GM23248 (cell line): ENCODE results near the gene ZCRB1. TPM values are rescaled to one million over a fixed set of nuclear protein-coding genes. Genes with fewer than 3 reads are reported as not detected.
A peak's percentile ranks its signal among the peaks of the same experiment; 100 is the strongest.

ENCODE experiments used
- DNase-seq: peaks from one replicate; pipeline ENCODE4 v3.0.0-alpha.2; 2015
- H2AFZ ChIP-seq: fragments of 200-600 bp; sonication (generic); 2 replicates; pipeline ENCODE4 v1.6.1; 2016; ENCODE audit warnings: antibody characterized with exemption
- H3F3A ChIP-seq: fragments of 200-600 bp; sonication (generic); 2 replicates; pipeline ENCODE4 v1.6.1; 2016; ENCODE audit warnings: mild to moderate bottlenecking, antibody characterized with exemption, mixed run types; ENCODE audit not compliant: insufficient read depth
- H3K27ac ChIP-seq: fragments of 200-600 bp; sonication (generic); 2 replicates; pipeline ENCODE4 v1.5.1; 2016; ENCODE audit warnings: mild to moderate bottlenecking
- H3K27me3 ChIP-seq: fragments of 200-600 bp; sonication (generic); replicated peaks from 2 replicates; pipeline ENCODE4 v1.6.1; 2016; ENCODE audit warnings: mild to moderate bottlenecking; ENCODE audit not compliant: insufficient read depth
- H3K36me3 ChIP-seq: fragments of 200-600 bp; sonication (generic); 2 replicates; pipeline ENCODE4 v1.6.1; 2016; ENCODE audit warnings: low read depth, mild to moderate bottlenecking
- H3K4me1 ChIP-seq: fragments of 200-600 bp; sonication (generic); 2 replicates; pipeline ENCODE4 v1.6.1; 2016; ENCODE audit warnings: mild to moderate bottlenecking; ENCODE audit not compliant: insufficient read depth
- H3K4me2 ChIP-seq: fragments of 200-600 bp; sonication (generic); one replicate; pipeline ENCODE4 v1.6.1; 2016; ENCODE audit warnings: mild to moderate bottlenecking; ENCODE audit not compliant: unreplicated experiment
- H3K4me3 ChIP-seq: fragments of 200-600 bp; sonication (generic); 2 replicates; pipeline ENCODE4 v1.5.1; 2016; ENCODE audit warnings: mild to moderate bottlenecking
- H3K79me2 ChIP-seq: fragments of 200-600 bp; sonication (generic); 2 replicates; pipeline ENCODE4 v1.6.1; 2016; ENCODE audit warnings: mild to moderate bottlenecking; ENCODE audit not compliant: insufficient read depth
- H3K9ac ChIP-seq: fragments of 200-600 bp; sonication (generic); 2 replicates; pipeline ENCODE4 v1.6.1; 2016; ENCODE audit warnings: mild to moderate bottlenecking
- H3K9me2 ChIP-seq: fragments of 200-600 bp; sonication (generic); 2 replicates; pipeline ENCODE4 v1.6.1; 2016; ENCODE audit warnings: mixed run types, mild to moderate bottlenecking, moderate library complexity; ENCODE audit not compliant: insufficient read depth
- H3K9me3 ChIP-seq: fragments of 200-600 bp; sonication (generic); one replicate; pipeline ENCODE4 v1.6.1; 2017; ENCODE audit warnings: low read depth
- H4K20me1 ChIP-seq: fragments of 200-600 bp; sonication (generic); 2 replicates; pipeline ENCODE4 v1.6.0; 2016; ENCODE audit not compliant: insufficient read depth
- EZH2 ChIP-seq: fragments of 200-600 bp; sonication (generic); IDR thresholded peaks from 2 replicates; pipeline ENCODE4 v1.6.1; 2018; ENCODE audit warnings: antibody characterized with exemption, mild to moderate bottlenecking; ENCODE audit not compliant: insufficient read depth, poor library complexity, severe bottlenecking
- EZH2phosphoT487 ChIP-seq: fragments of 200-600 bp; sonication (generic); IDR thresholded peaks from 2 replicates; pipeline ENCODE4 v1.6.1; 2018; ENCODE audit warnings: antibody characterized with exemption, moderate library complexity, mild to moderate bottlenecking, low read depth; ENCODE audit not compliant: insufficient read depth
- WGBS, 2 experiments: methylation state at CpG; one replicate each; pipeline ENCODE4 v1.1.6; 2015 to 2017; ENCODE audit warnings: low lambda C conversion rate in 2 of 2, low coverage in 1 of 2; ENCODE audit errors: missing lambda C conversion rate in 2 of 2; 5-methylcytosine and 5-hydroxymethylcytosine counted together
- in situ Hi-C: fragments of 300-500 bp; cut with MboI; formaldehyde crosslinking; loops from 2 replicates; pipeline ENCODE4 v1.15.0; 2020
- polyA plus RNA-seq: library from polyadenylated mRNA; unstranded; fragments of >200 nt; fragmentation: Nextera tagmentation; extraction: Ambion mirVana; gene quantifications from 2 replicates; pipeline ENCODE4 v1.2.1, GENCODE V29; 2016
- total RNA-seq: library from RNA; depleted of rRNA; stranded (reverse); fragments of >200 nt; shearing (Covaris generic); gene quantifications from 2 replicates; pipeline ENCODE4 v1.2.3, GENCODE V29; 2014

ZCRB1 gene
- total and polyA plus RNA-seq, 2 experiments from 2014 or later = 26.8 to 128 TPM

DNA sequence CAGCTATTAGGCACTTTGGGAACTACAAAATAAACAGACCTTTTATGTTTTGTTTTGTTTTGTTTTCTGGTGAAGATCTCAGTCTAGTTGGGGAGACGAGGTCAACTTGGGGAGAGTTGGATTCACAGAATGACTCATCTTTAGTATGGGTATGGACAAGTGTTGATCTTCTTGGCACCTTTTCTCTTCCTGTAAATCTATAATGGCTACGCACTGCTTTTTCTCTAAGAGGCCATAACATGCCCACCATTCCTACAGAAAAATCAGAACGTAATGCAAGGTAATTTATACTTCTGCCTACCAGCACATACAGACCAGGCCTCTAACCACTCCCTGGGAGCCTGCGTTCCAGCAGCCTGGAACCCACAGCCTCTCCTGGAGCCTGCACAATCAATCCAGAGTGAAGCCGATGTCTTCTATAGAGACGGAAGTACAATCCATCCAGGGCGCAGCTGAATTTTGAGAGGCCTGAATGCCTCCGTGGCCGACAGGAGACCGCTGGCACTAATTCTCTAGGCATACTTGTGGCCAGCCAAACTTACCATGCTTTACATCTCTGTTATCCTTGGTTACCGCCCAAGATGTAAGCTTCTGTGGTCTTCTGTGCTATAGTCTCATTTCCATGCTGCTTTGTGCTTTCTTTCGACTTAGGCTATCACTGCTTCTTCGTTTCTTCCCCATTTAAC lies 790 bp upstream of the ZCRB1 start:
- Histone ChIP-seq H3K9ac (peak overlapping the region; percentile 93), H3K9me3 (no peaks in the 10 kb centered on the region), H3K4me2 (peak overlapping the region; percentile 94), H3K36me3 (peaks cover 3% of the 10 kb centered on the region), H3F3A (peaks cover 21% of the 10 kb centered on the region), H3K4me3 (peak overlapping the region; percentile 93), H2AFZ (peak overlapping the region; percentile 95), H3K9me2 (no peaks in the 10 kb centered on the region), H3K27ac (peak overlapping the region; percentile 71), H4K20me1 (no peaks in the 10 kb centered on the region), H3K4me1 (peaks cover 12% of the 10 kb centered on the region), H3K27me3 (no peaks in the 10 kb centered on the region), H3K79me2 (peaks cover 72% of the 10 kb centered on the region)
- peak; percentile 73 for DNase-seq
- TF ChIP-seq EZH2 = no peak
- in situ Hi-C loops = loop anchor here (5.0 kb wide), 1 partner anchor 194 kb away; no protein-coding TSS in a partner anchor
- WGBS, 2 experiments = 2 to 3% methylated on average over 13 of the region's 13 CpGs

DNA sequence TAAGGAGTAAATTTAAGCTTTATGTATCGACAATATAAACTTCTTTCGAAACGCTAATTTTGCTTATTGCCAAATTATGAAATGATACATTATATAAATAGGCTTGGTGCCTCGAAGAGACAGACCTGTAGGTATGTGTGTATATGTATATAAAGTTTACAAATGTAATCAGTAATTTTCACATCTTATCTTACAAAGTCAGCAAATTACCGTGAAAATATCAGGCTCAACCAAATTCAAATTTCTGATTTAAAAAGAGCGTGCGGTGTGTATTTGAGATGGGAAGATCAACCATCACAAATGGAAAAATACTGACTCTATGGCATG lies 605 bp downstream of the ZCRB1 start:
- no peaks in the 10 kb centered on the region for H3K27me3 ChIP-seq
- peaks cover 12% of the 10 kb centered on the region for H3K4me1 ChIP-seq
- peak overlapping the region; percentile 71 for H3K27ac ChIP-seq
- H4K20me1 ChIP-seq = no peaks in the 10 kb centered on the region
- peaks cover 58% of the 10 kb centered on the region for H3K79me2 ChIP-seq
- peak overlapping the region; percentile 95 for H2AFZ ChIP-seq
- TF ChIP-seq EZH2 = no peak
- TF ChIP-seq EZH2phosphoT487 = no peak
- no peak for DNase-seq
- H3F3A ChIP-seq = peaks cover 16% of the 10 kb centered on the region
- no peaks in the 10 kb centered on the region for H3K9me3 ChIP-seq
- WGBS, 2 experiments = 16 to 23% methylated on average over 7 of the region's 7 CpGs
- peaks cover 11% of the 10 kb centered on the region for H3K36me3 ChIP-seq
- H3K4me2 ChIP-seq = peak overlapping the region; percentile 94
- H3K9ac ChIP-seq = peak overlapping the region; percentile 93
- H3K4me3 ChIP-seq = peak overlapping the region; percentile 93
- no peaks in the 10 kb centered on the region for H3K9me2 ChIP-seq
- in situ Hi-C loops = loop anchor here (5.0 kb wide), 1 partner anchor 193 kb away; no protein-coding TSS in a partner anchor

DNA sequence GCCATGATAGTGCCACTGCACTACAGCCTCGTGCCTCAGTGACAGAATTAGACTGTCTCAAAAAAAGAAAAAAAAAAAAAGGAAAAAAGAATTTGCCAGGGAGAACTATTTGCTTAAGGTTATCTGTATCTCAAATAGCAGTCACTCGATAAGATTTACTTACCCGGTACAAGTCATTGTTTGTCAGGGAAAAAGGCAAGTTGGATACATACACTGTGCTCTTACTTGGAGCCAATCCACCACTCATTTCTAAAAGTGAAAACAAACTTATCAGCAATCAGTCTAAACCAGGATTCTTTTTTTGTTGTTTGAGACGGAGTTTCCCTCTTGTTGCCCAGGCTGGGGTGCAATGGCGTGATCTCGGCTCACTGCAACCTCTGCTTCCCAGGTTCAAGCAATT lies 2.0 kb downstream of the ZCRB1 start:
- Histone ChIP-seq H3K4me3 (no peak overlapping the region), H3K27me3 (no peaks in the 10 kb centered on the region), H3K9me3 (no peaks in the 10 kb centered on the region), H3K9ac (no peak overlapping the region), H3K9me2 (no peaks in the 10 kb centered on the region), H2AFZ (no peak overlapping the region), H3K36me3 (peaks cover 11% of the 10 kb centered on the region), H3K4me1 (peaks cover 12% of the 10 kb centered on the region), H3K79me2 (peaks cover 44% of the 10 kb centered on the region), H3K27ac (no peak overlapping the region), H3K4me2 (no peak overlapping the region), H4K20me1 (no peaks in the 10 kb centered on the region), H3F3A (peaks cover 16% of the 10 kb centered on the region)
- in situ Hi-C loops = no loop called here
- DNase-seq = no peak
- no peak for TF ChIP-seq EZH2phosphoT487
- TF ChIP-seq EZH2 = no peak
- 85 to 87% methylated on average over 6 of the region's 6 CpGs for WGBS, 2 experiments

DNA sequence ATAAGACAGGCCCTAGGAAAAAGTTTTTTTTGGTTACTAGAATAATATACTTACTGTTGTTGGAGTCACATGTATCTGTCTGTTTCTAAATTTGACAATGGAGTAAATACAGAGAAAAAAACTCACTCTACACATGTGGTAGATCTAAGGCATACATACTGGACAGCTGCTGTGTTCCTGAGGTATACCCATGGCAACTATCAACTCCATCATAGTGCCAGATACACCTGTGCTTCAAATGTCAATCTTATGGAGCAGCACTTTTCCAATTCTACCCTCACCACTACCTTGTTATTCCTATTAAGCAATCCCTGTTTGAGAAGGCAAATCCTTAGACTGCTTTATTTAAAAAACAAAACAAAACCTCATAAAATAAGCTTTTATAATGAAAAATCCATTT lies 3.3 kb downstream of the ZCRB1 start:
- Histone ChIP-seq H3K9me2 (no peaks in the 10 kb centered on the region), H3K27ac (no peak overlapping the region), H3K36me3 (peaks cover 12% of the 10 kb centered on the region), H3K4me1 (peaks cover 7% of the 10 kb centered on the region), H3K27me3 (no peaks in the 10 kb centered on the region), H3K4me3 (no peak overlapping the region), H4K20me1 (no peaks in the 10 kb centered on the region), H3K4me2 (no peak overlapping the region), H3F3A (peaks cover 11% of the 10 kb centered on the region), H3K9me3 (no peaks in the 10 kb centered on the region), H3K79me2 (peaks cover 31% of the 10 kb centered on the region), H3K9ac (no peak overlapping the region), H2AFZ (no peak overlapping the region)
- no peak for DNase-seq
- in situ Hi-C loops = no loop called here
- no peak for TF ChIP-seq EZH2phosphoT487
- no peak for TF ChIP-seq EZH2

DNA sequence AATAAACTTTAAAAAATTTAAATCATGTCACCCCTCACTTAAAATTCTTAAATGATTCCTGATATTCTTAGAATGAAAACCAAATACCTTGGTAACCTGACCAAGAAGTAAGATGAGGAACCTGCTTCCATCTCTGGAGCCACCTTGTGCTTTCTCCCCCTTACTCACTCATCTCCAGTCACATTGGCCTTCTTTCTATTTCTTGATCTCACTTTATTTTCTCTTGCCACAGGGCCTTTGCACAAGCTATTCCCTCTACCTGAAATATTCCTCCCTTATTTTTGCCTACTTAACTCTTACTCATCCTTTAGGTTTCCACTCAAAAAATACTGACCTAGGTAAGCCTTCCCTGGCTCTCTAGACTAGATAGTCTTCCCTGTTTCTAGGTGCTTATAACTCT lies 5.1 kb downstream of the ZCRB1 start:
- H3K9me3 ChIP-seq = no peaks in the 10 kb centered on the region
- no peak overlapping the region for H3K9ac ChIP-seq
- TF ChIP-seq EZH2 = no peak
- TF ChIP-seq EZH2phosphoT487 = no peak
- H3K4me3 ChIP-seq = no peak overlapping the region
- in situ Hi-C loops = no loop called here
- H4K20me1 ChIP-seq = no peaks in the 10 kb centered on the region
- H3F3A ChIP-seq = no peaks in the 10 kb centered on the region
- no peak overlapping the region for H2AFZ ChIP-seq
- H3K4me2 ChIP-seq = no peak overlapping the region
- no peaks in the 10 kb centered on the region for H3K27me3 ChIP-seq
- H3K4me1 ChIP-seq = no peaks in the 10 kb centered on the region
- DNase-seq = no peak
- H3K79me2 ChIP-seq = peaks cover 14% of the 10 kb centered on the region
- H3K9me2 ChIP-seq = no peaks in the 10 kb centered on the region
- peaks cover 14% of the 10 kb centered on the region for H3K36me3 ChIP-seq
- H3K27ac ChIP-seq = no peak overlapping the region
